ENCODE measurements around the gene SRMS.

The SRMS gene

DNA sequence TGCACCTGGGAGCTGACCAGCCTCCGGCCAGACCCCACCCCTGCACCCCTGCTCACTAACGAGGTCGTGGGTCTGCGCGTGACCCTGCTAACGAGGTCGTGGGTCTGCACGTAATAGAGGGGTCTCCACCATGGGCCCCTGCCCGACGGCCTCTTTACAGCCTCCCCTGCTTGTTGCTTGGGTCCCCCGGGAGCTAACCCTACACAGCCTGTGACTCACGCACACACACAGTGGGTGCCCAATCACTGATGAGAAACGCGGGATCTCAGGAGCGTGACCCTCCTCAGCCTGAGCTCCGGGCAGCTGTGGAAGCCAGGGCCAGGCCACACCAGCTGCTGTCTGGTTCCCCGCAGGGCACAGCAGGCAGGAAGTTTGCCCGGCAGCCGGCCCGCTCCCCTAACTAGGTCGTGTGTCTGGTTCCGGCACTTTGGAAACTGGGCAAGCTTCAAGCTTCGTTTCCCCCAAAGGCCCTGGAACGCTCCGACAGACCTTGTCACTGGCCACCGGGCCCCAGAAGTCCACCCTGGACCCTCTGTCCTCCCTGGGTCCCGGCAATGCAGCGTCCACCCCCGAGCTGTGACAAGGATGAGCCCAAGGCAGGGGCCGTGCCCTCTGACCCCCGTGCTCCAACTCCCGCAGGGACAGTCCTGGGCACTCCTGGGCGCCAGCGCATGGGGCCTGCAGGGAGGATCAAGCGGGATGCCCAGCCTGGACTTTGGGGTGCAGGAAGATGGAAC, 11.1 kb downstream of the SRMS start:
- TF ChIP-seq, protein P1, sequence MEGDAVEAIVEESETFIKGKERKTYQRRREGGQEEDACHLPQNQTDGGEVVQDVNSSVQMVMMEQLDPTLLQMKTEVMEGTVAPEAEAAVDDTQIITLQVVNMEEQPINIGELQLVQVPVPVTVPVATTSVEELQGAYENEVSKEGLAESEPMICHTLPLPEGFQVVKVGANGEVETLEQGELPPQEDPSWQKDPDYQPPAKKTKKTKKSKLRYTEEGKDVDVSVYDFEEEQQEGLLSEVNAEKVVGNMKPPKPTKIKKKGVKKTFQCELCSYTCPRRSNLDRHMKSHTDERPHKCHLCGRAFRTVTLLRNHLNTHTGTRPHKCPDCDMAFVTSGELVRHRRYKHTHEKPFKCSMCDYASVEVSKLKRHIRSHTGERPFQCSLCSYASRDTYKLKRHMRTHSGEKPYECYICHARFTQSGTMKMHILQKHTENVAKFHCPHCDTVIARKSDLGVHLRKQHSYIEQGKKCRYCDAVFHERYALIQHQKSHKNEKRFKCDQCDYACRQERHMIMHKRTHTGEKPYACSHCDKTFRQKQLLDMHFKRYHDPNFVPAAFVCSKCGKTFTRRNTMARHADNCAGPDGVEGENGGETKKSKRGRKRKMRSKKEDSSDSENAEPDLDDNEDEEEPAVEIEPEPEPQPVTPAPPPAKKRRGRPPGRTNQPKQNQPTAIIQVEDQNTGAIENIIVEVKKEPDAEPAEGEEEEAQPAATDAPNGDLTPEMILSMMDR (IDR thresholded peaks at IDR 0.05; ENCODE audit: low read length): no peak
- no peak for TF ChIP-seq EZH2phosphoT487 (IDR thresholded peaks at IDR 0.05; ENCODE audit: low read length)
- TF ChIP-seq EZH2 (optimal IDR thresholded peaks at IDR 0.05; ENCODE audit: low read depth, low read length): no peak
- no peaks in the 10 kb centered on the region for H4K20me1 ChIP-seq (ENCODE audit: insufficient read depth, low read length)
- no peak overlapping the region for H3K27ac ChIP-seq (ENCODE audit: low read length)
- DNase-seq: no peak
- no peak overlapping the region for H3K4me3 ChIP-seq (ENCODE audit: low read length)
- no peaks in the 10 kb centered on the region for H3K36me3 ChIP-seq (replicated peaks; ENCODE audit: insufficient read depth, low read length)
- peaks cover 45% of the 10 kb centered on the region for H3K27me3 ChIP-seq (replicated peaks; ENCODE audit: insufficient read depth, low read length)
- H3K79me2 ChIP-seq (ENCODE audit: low read length): no peaks in the 10 kb centered on the region
- no peak overlapping the region for H3K9ac ChIP-seq (ENCODE audit: low read length)
- H2AFZ ChIP-seq (ENCODE audit: low read length): no peak overlapping the region
- no peaks in the 10 kb centered on the region for H3K9me3 ChIP-seq (replicated peaks; ENCODE audit: insufficient read depth, low read length)
- no peak overlapping the region for H3K4me2 ChIP-seq (ENCODE audit: low read depth, low read length)
- H3K4me1 ChIP-seq (ENCODE audit: low read length): peaks cover 7% of the 10 kb centered on the region; the same call in 1 of the 2 replicates
- H3K9me2 ChIP-seq (replicated peaks; ENCODE audit: insufficient read depth, low read length): no peaks in the 10 kb centered on the region
- H3F3A ChIP-seq (ENCODE audit: insufficient read depth, low read length): 0 out of 2 replicates have a peak, but pooled peaks cover 4% of the 10 kb centered on the region

DNA sequence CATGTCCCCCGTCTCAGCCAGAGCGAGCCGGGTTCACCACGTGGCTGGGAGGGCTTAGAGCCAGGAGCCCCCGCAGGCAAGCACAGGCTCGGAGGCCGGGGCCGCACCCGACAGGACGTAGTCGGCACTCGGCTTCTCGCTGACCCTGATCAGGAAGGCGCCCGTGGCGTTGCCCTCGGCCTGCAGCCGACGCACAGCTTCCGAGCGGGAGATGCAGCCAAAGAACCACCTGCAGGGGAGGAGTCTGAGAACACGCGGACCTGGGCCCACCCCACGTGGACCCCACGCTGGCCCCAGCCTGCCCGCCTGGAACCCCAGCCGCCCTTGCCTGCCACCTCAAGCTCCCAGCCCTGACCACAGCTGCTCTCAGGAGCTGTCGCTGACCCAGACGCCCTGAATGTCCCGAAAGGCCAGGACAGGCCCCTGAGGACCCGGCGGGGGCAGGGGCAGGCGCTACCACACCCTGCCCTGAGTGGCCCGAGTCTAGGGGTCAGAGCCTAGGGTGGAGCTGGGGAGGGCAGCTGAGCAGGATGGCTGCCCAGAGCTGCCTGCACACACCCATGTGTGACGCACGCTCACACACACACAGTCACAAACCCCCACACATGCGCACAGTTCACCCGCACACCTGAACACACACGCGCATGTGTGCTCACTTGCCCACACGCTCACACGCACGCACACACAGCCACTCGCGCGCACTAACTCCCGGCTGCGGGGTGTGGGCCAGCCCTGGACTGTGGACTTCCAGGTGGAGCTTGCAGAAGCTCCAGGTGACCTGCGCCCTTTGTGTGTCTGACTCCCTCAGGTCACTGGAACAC, 12.5 kb downstream of the SRMS start:
- H3K9ac ChIP-seq (ENCODE audit: low read length): no peak overlapping the region
- no peaks in the 10 kb centered on the region for H4K20me1 ChIP-seq (ENCODE audit: insufficient read depth, low read length)
- H3K36me3 ChIP-seq (replicated peaks; ENCODE audit: insufficient read depth, low read length): no peaks in the 10 kb centered on the region
- H3F3A ChIP-seq (ENCODE audit: insufficient read depth, low read length): 0 out of 2 replicates have a peak, but pooled peaks cover 4% of the 10 kb centered on the region
- H3K9me3 ChIP-seq (replicated peaks; ENCODE audit: insufficient read depth, low read length): no peaks in the 10 kb centered on the region
- H3K4me3 ChIP-seq (ENCODE audit: low read length): no peak overlapping the region
- H3K27me3 ChIP-seq (replicated peaks; ENCODE audit: insufficient read depth, low read length): peaks cover 41% of the 10 kb centered on the region
- no peak for DNase-seq
- H2AFZ ChIP-seq (ENCODE audit: low read length): no peak overlapping the region
- no peak overlapping the region for H3K4me2 ChIP-seq (ENCODE audit: low read depth, low read length)
- H3K4me1 ChIP-seq (ENCODE audit: low read length): peaks cover 7% of the 10 kb centered on the region; the same call in 1 of the 2 replicates
- TF ChIP-seq, protein P1 (IDR thresholded peaks at IDR 0.05; ENCODE audit: low read length): no peak
- no peak for TF ChIP-seq EZH2 (optimal IDR thresholded peaks at IDR 0.05; ENCODE audit: low read depth, low read length)
- TF ChIP-seq EZH2phosphoT487 (IDR thresholded peaks at IDR 0.05; ENCODE audit: low read length): no peak
- H3K27ac ChIP-seq (ENCODE audit: low read length): no peak overlapping the region
- no peaks in the 10 kb centered on the region for H3K9me2 ChIP-seq (replicated peaks; ENCODE audit: insufficient read depth, low read length)
- no peaks in the 10 kb centered on the region for H3K79me2 ChIP-seq (ENCODE audit: low read length)

DNA sequence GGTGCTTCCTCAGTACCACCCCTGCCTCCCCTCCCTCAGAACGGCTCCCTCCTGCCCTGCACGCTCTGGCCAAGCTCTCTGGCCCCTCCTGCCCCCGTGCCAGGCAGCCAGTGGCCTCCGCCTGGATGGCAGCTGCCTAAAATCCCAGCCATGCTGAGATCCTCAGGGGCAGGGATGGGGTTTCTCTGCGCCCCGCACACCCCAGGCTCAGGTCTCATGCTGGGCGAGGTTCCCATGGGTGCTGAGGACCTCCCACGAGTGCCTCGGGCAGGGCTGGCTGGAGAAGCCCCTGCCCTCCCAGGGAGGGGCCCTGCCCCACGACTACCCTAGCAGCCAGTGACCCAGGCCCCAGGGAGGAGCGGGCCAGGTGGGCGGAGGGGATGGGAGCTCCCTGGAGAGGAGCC, 13.1 kb downstream of the SRMS start:
- Histone ChIP-seq H3K9me3 (replicated peaks; ENCODE audit: insufficient read depth, low read length) (no peaks in the 10 kb centered on the region), H3K79me2 (ENCODE audit: low read length) (no peaks in the 10 kb centered on the region), H3K9me2 (replicated peaks; ENCODE audit: insufficient read depth, low read length) (no peaks in the 10 kb centered on the region), H3K4me2 (ENCODE audit: low read depth, low read length) (no peak overlapping the region), H3K4me3 (ENCODE audit: low read length) (no peak overlapping the region), H3K27ac (ENCODE audit: low read length) (no peak overlapping the region), H3F3A (ENCODE audit: insufficient read depth, low read length) (0 out of 2 replicates have a peak, but pooled peaks cover 4% of the 10 kb centered on the region), H3K9ac (ENCODE audit: low read length) (no peak overlapping the region), H4K20me1 (ENCODE audit: insufficient read depth, low read length) (no peaks in the 10 kb centered on the region), H3K27me3 (replicated peaks; ENCODE audit: insufficient read depth, low read length) (peaks cover 41% of the 10 kb centered on the region), H3K4me1 (ENCODE audit: low read length) (peaks cover 7% of the 10 kb centered on the region; the same call in 1 of the 2 replicates), H3K36me3 (replicated peaks; ENCODE audit: insufficient read depth, low read length) (no peaks in the 10 kb centered on the region), H2AFZ (ENCODE audit: low read length) (no peak overlapping the region)
- no peak for DNase-seq
- TF ChIP-seq EZH2 (optimal IDR thresholded peaks at IDR 0.05; ENCODE audit: low read depth, low read length): no peak
- TF ChIP-seq, protein P1 (IDR thresholded peaks at IDR 0.05; ENCODE audit: low read length): no peak
- no peak for TF ChIP-seq EZH2phosphoT487 (IDR thresholded peaks at IDR 0.05; ENCODE audit: low read length)

Measured in MM.1S (cell line).